ENCODE results near the gene HOXB9.

GRCh38 chr17:48611213-48611612 lies 14.9 kb downstream of the HOXB9 start:
- TF ChIP-seq CTCF (IDR thresholded peaks at IDR 0.05; ENCODE audit: low read length): no peak
- no peak for TF ChIP-seq EZH2 (optimal IDR thresholded peaks at IDR 0.05; ENCODE audit: low read depth, low read length)

Measured in MM.1S (cell line).